Activated CD4-positive, alpha-beta T cell treated with anti-CD3 and anti-CD28 coated beads for 36 hours (primary cell): Measurements from ENCODE around the gene GAS2. TPM values are rescaled to one million over a fixed set of nuclear protein-coding genes. Genes with fewer than 3 reads are reported as not detected.
"Not testable (repeated sequence)": the region's sequence is repeated elsewhere in the genome, so short reads cannot be mapped to it uniquely, and the experiment has no call there.

Experiments used
- ATAC-seq: fragments of 200-7000 bp; cut with Tn5 transposase; one replicate; pipeline ENCODE4 v1.10.0; 2021; ENCODE audit warnings: mild to moderate bottlenecking, moderate library complexity
- CTCF ChIA-PET: fragments of 350-600 bp; sonication (Branson Sonifier 250); formaldehyde crosslinking; loops from one replicate; lab custom pipeline; 2021; ENCODE audit warnings: antibody characterized with exemption; lab: Charles Lee
- POLR2A ChIA-PET: fragments of 350-600 bp; sonication (Branson Sonifier 250); formaldehyde crosslinking; loops from one replicate; lab custom pipeline; 2021; ENCODE audit warnings: antibody characterized with exemption, inconsistent platforms; lab: Charles Lee
- DNase-seq: peaks from one replicate; pipeline ENCODE4 v3.0.0-alpha.2; 2020
- H3K27ac Mint-ChIP-seq: one replicate; pipeline ENCODE4 v1.8.0; 2021; ENCODE audit warnings: mixed read lengths
- H3K27me3 Mint-ChIP-seq: one replicate; pipeline ENCODE4 v1.8.0; 2021; ENCODE audit warnings: mixed read lengths
- H3K36me3 Mint-ChIP-seq: one replicate; pipeline ENCODE4 v1.8.0; 2021; ENCODE audit warnings: low read depth, mixed read lengths
- H3K4me1 Mint-ChIP-seq: one replicate; pipeline ENCODE4 v1.8.0; 2021; ENCODE audit warnings: mixed read lengths
- H3K4me3 Mint-ChIP-seq: one replicate; pipeline ENCODE4 v1.8.0; 2021; ENCODE audit warnings: mild to moderate bottlenecking, moderate library complexity, mixed read lengths
- H3K9me3 Mint-ChIP-seq: one replicate; pipeline ENCODE4 v1.8.0; 2021; ENCODE audit warnings: low read depth, mixed read lengths
- intact Hi-C, 2 experiments: fragments of 100-400 bp; cut with DNase I in 1 of 2; cut with micrococcal nuclease in 1 of 2; formaldehyde crosslinking; loops; one replicate each; pipeline versions ENCODE4 v1.14.2 to v1.15.1; 2022 to 2024; cut with DNase I, micrococcal nuclease
- total RNA-seq, 2 experiments: library from RNA; stranded (reverse); gene quantifications; one replicate each; pipeline ENCODE4 v1.2.3, GENCODE V29; 2021

GAS2 gene
- total RNA-seq, 2 experiments from 2014 or later = 1.3 to 1.4 TPM

DNA sequence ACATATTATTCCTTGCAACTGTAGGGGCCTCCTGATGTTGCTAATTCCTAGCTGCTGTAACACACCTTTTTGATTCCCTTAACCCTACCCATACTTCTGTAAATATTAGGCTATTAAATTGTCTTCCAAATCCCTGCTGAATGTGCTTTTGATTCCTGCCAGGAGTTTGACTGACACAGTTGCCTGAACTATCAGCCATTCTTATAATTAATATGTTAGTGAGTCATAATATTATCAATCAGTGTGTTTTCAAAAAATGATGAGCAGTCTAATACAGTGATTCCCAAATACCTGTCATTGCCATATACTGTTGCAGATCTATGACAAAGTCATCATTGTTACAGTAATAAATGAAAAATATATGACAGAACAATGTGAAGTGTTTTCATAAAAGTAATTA is 24.9 kb upstream of the GAS2 start:
- ChIA-PET POLR2A (no interaction called here), CTCF (no interaction called here)
- no peaks in the 10 kb centered on the region for H3K4me1 Mint-ChIP-seq
- H3K36me3 Mint-ChIP-seq = no peaks in the 10 kb centered on the region
- H3K27me3 Mint-ChIP-seq = no peaks in the 10 kb centered on the region
- DNase-seq (no peak), ATAC-seq (no peak)
- H3K4me3 Mint-ChIP-seq = no peak overlapping the region
- H3K9me3 Mint-ChIP-seq = no peaks in the 10 kb centered on the region
- intact Hi-C loops = no loop called here
- no peak overlapping the region for H3K27ac Mint-ChIP-seq

GRCh38 chr11:22652346-22652745 is 14.1 kb upstream of the GAS2 start:
- intact Hi-C loops, H3K27ac Mint-ChIP-seq, H3K27me3 Mint-ChIP-seq, DNase-seq, ATAC-seq, H3K36me3 Mint-ChIP-seq, H3K4me3 Mint-ChIP-seq, POLR2A ChIA-PET, H3K9me3 Mint-ChIP-seq, CTCF ChIA-PET: not testable (repeated sequence)
- H3K4me1 Mint-ChIP-seq = peaks cover 15% of the 10 kb centered on the region

GRCh38 chr11:22656130-22656529 is 10.3 kb upstream of the GAS2 start:
- no peak overlapping the region for H3K27ac Mint-ChIP-seq
- H3K9me3 Mint-ChIP-seq = peaks cover 3% of the 10 kb centered on the region
- H3K27me3 Mint-ChIP-seq = peaks cover 2% of the 10 kb centered on the region
- H3K4me3 Mint-ChIP-seq = no peak overlapping the region
- ATAC-seq = no peak
- no peaks in the 10 kb centered on the region for H3K36me3 Mint-ChIP-seq
- intact Hi-C loops = no loop called here
- ChIA-PET POLR2A (no interaction called here), CTCF (interaction anchor here (1.0 kb wide), 1 partner anchor 31 kb away, joined by 3 read pairs; no protein-coding TSS in a partner anchor)
- H3K4me1 Mint-ChIP-seq = peaks cover 20% of the 10 kb centered on the region
- no peak for DNase-seq

DNA sequence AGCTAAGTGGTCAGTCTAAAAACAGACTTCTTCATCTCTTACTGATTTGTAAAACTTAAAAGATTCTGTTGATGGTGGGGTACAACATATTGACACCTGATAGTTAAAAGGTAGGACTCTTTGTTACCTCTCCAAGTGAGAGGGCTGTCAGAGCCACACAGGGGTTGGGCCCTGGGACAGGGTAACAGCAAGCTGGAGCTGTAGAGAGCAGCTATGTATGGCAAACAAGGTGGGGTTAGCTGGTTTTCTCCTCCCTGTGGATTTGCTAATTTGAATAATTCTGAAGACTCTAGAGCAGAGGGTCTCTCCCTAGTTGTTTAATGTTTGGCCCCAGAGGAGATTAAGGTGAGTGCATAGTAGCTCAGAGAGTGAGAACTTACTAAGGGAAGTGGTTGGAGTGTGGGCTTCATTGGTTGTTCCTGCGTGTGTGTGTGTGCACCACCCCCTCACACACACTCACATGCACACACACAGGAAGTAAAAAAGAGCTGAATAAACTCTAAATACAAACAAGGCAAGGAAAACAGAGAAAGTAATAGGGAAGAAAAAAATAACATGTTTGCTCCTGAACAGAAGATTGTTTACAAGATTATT is 9.2 kb upstream of the GAS2 start:
- Mint-ChIP-seq H3K36me3 (no peaks in the 10 kb centered on the region), H3K27me3 (no peaks in the 10 kb centered on the region), H3K4me1 (peaks cover 19% of the 10 kb centered on the region), H3K27ac (peak overlapping the region; percentile 61), H3K9me3 (no peaks in the 10 kb centered on the region), H3K4me3 (no peak overlapping the region)
- intact Hi-C loops = no loop called here
- ChIA-PET POLR2A (no interaction called here), CTCF (interaction anchor here (1.0 to 1.7 kb wide), 2 partner anchors 32 to 131 kb away, joined by 3 to 5 read pairs; no protein-coding TSS in a partner anchor)
- peak; percentile 25 for DNase-seq
- ATAC-seq = peak; percentile 93

DNA sequence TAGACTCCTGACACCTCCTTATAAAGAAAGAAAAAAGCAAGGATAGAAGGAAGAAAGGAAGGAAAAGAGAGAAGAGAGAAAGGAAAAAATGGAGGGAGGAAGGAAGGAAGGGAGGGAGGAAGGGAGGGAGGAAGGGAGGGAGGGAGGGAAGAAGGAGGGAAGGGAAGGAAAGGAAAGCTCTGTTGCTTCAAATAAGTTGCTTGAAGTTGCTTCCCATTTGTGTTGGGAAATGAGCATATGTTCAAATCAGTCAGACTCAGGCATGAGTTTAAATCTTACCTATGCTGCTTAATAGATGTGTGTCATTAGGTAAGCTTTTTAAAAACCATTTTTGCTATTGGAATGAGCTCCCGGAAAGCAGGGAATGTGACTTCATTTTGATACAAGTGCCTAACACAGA is 6.6 kb upstream of the GAS2 start:
- Mint-ChIP-seq H3K27ac (no peak overlapping the region), H3K4me3 (no peak overlapping the region), H3K27me3 (no peaks in the 10 kb centered on the region), H3K36me3 (no peaks in the 10 kb centered on the region), H3K4me1 (peaks cover 19% of the 10 kb centered on the region), H3K9me3 (no peaks in the 10 kb centered on the region)
- intact Hi-C loops = loop anchor here in 1 of 2 experiments (10.0 kb wide), 1 partner anchor 325 kb away; the partner anchor contains the start of gene SLC17A6
- DNase-seq (no peak), ATAC-seq (no peak)
- ChIA-PET POLR2A (no interaction called here), CTCF (interaction anchor here (0.5 to 0.8 kb wide), 2 partner anchors 34 to 278 kb away, joined by 3 read pairs; no protein-coding TSS in a partner anchor)

DNA sequence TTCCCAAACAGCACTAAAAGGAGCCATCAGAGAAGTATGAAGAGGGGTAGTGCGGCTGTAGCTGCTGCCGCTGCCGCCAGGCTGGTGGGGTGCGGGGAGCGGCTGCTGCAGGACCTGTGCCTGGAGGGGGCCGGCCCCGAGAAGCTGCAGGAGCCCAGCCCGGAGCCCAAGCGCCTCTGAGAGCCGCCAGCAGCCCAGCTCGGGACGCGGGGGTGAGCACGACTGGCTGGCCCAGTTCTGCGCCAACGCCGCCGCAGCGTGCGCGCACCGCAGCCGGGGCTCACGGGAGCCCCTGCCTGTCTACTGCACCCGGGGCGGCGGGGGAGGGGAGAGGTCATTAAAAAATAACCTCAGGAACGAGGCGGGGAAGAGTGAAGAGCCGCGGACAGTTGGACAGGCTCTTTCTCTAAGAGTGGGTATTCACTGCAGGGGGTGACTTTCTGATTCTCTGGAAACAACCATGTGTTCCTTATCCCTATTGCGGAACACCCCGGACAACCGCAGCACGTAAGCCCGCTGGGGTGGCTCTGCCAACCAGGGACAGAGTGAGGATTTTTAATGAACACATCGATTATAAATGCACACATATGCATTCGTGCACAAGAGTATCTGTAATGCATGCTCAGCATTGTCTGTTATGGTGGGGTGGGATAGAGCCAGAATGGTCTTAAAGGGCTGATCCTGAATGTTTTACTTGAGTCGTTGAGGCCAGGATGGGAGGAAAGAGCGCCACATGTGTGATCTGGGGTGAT is 453 bp downstream of the GAS2 start:
- H3K27ac Mint-ChIP-seq = peak overlapping the region; percentile 29
- DNase-seq (peak; percentile 52), ATAC-seq (peak; percentile 79)
- H3K4me3 Mint-ChIP-seq = peak overlapping the region; percentile 66
- peaks cover 42% of the 10 kb centered on the region for H3K27me3 Mint-ChIP-seq
- intact Hi-C loops = loop anchor here in 1 of 2 experiments (10.0 kb wide), 1 partner anchor 332 kb away; the partner anchor contains the start of gene SLC17A6
- peaks cover 21% of the 10 kb centered on the region for H3K4me1 Mint-ChIP-seq
- ChIA-PET CTCF (interaction anchor here (0.7 to 1.6 kb wide), 3 partner anchors 10 to 121 kb away, joined by 3 to 4 read pairs (median 4); no protein-coding TSS in a partner anchor), POLR2A (no interaction called here)
- no peaks in the 10 kb centered on the region for H3K9me3 Mint-ChIP-seq
- H3K36me3 Mint-ChIP-seq = no peaks in the 10 kb centered on the region

GRCh38 chr11:22668005-22668796 is 1.8 kb downstream of the GAS2 start:
- H3K9me3 Mint-ChIP-seq = no peaks in the 10 kb centered on the region
- ATAC-seq = no peak
- H3K36me3 Mint-ChIP-seq = no peaks in the 10 kb centered on the region
- H3K27me3 Mint-ChIP-seq = peaks cover 47% of the 10 kb centered on the region
- no peak for DNase-seq
- ChIA-PET CTCF (no interaction called here), POLR2A (no interaction called here)
- no peak overlapping the region for H3K27ac Mint-ChIP-seq
- intact Hi-C loops = loop anchor here in 1 of 2 experiments (10.0 kb wide), 1 partner anchor 333 kb away; the partner anchor contains the start of gene SLC17A6
- no peak overlapping the region for H3K4me3 Mint-ChIP-seq
- H3K4me1 Mint-ChIP-seq = peaks cover 21% of the 10 kb centered on the region

GRCh38 chr11:22669368-22669767 is 3.0 kb downstream of the GAS2 start:
- ChIA-PET POLR2A (no interaction called here), CTCF (no interaction called here)
- ATAC-seq (no peak), DNase-seq (no peak)
- Mint-ChIP-seq H3K9me3 (no peaks in the 10 kb centered on the region), H3K4me3 (no peak overlapping the region), H3K27me3 (peaks cover 47% of the 10 kb centered on the region), H3K36me3 (no peaks in the 10 kb centered on the region), H3K4me1 (peaks cover 21% of the 10 kb centered on the region), H3K27ac (no peak overlapping the region)
- intact Hi-C loops = loop anchor here in 1 of 2 experiments (10.0 kb wide), 1 partner anchor 335 kb away; the partner anchor contains the start of gene SLC17A6

DNA sequence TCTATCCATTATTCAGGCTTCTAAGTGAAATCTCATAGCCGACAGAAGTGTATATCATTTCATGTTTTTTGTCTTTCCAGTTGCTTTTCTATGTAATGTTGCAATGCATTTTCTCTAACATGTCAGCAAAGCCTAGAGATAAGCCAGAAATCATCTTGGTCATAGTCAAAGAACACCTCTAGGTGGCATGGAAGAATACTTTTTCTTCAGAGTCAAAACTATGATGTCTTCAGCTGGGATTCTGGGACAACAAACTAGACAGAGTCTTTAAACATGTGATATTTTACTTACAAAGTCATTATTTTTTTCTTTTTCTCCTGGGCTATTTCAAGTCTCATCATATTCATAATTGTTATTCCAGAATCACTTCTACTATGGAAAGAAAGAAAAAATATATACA is 4.4 kb downstream of the GAS2 start:
- Mint-ChIP-seq H3K27me3 (peaks cover 43% of the 10 kb centered on the region), H3K4me3 (no peak overlapping the region), H3K27ac (no peak overlapping the region), H3K9me3 (no peaks in the 10 kb centered on the region), H3K36me3 (no peaks in the 10 kb centered on the region), H3K4me1 (peaks cover 21% of the 10 kb centered on the region)
- ATAC-seq (peak; percentile 56), DNase-seq (no peak)
- intact Hi-C loops = loop anchor here (1.0 to 5.0 kb wide), 4 partner anchors 60 to 116 kb away; no protein-coding TSS in a partner anchor
- POLR2A ChIA-PET = no interaction called here
- CTCF ChIA-PET = interaction anchor here (0.7 to 1.9 kb wide), 5 partner anchors 20 to 251 kb away, joined by 3 to 10 read pairs (median 6); no protein-coding TSS in a partner anchor

- POLR2A ChIA-PET = no interaction called here
- peaks cover 35% of the 10 kb centered on the region for H3K27me3 Mint-ChIP-seq
- CTCF ChIA-PET = interaction anchor here (0.6 to 1.9 kb wide), 4 partner anchors 23 to 116 kb away, joined by 3 to 10 read pairs (median 8); no protein-coding TSS in a partner anchor
Observed at GRCh38 chr11:22671751-22672150, 5.3 kb downstream of the GAS2 start.

More at GRCh38 chr11:22671751-22672150, 5.3 kb downstream of the GAS2 start:
- ATAC-seq (no peak), DNase-seq (no peak)
- H3K9me3 Mint-ChIP-seq = no peaks in the 10 kb centered on the region
- no peak overlapping the region for H3K4me3 Mint-ChIP-seq
- intact Hi-C loops = loop anchor here (2.0 to 5.0 kb wide), 3 partner anchors 59 to 116 kb away; no protein-coding TSS in a partner anchor
- H3K27ac Mint-ChIP-seq = no peak overlapping the region
- H3K4me1 Mint-ChIP-seq = peaks cover 14% of the 10 kb centered on the region
- H3K36me3 Mint-ChIP-seq = no peaks in the 10 kb centered on the region
